HCT116 (cell line): Measurements from ENCODE around the gene LRRC1.

Experiments used
- CTCF ChIP-seq, 3 experiments: fragments of 200-600 bp in 1 of 3; sonication (generic) in 1 of 3; IDR thresholded peaks in 2 of 3; conservative IDR thresholded peaks in 1 of 3; 2 replicates each; pipeline ENCODE4 v1.5.1; 2012 to 2017; ENCODE audit warnings: low read depth in 2 of 3, low read length in 2 of 3, antibody characterized with exemption in 1 of 3, borderline replicate concordance in 1 of 3, control low read depth in 1 of 3, mild to moderate bottlenecking in 1 of 3, mixed read lengths in 1 of 3, mixed run types in 1 of 3, moderate library complexity in 1 of 3; ENCODE audit not compliant: insufficient read depth in 1 of 3
- ZNF274 ChIP-seq: fragments of 200-500 bp; sonication (Bioruptor generic); IDR thresholded peaks from 2 replicates; pipeline ENCODE4 v1.6.1; 2014; ENCODE audit warnings: mild to moderate bottlenecking, low read depth, low read length, inconsistent platforms

GRCh38 chr6:53929821-53930120 is 135.0 kb downstream of the LRRC1 start:
- TF ChIP-seq ZNF274 (no peak), CTCF (IDR thresholded peaks at IDR 0.05 in 2 of 3, conservative IDR thresholded peaks at IDR 0.05 in 1 of 3; ENCODE audit: borderline replicate concordance in 1 of 3, insufficient read depth in 1 of 3, low read depth in 2 of 3, low read length in 2 of 3) (no peak)
